Dedifferentiated amniotic fluid mesenchymal stem cell (primary cell): ENCODE measurements around the gene TMIE.

ENCODE experiments used
- DNase-seq: peaks from one replicate; pipeline ENCODE4 v3.0.0-alpha.2; 2016; ENCODE audit errors: extremely low spot score

Gene TMIE

GRCh38 chr3:46701181-46701939, at the start of gene TMIE:
TMIE (plus strand) TSS chr3:46701392; CDS start chr3:46701488, 96 bp downstream.
- no peak for DNase-seq

- DNase-seq = no peak
Measured at GRCh38 chr3:46655271-46655670, 45.9 kb upstream of the TMIE start.

- DNase-seq = no peak
Measured at GRCh38 chr3:46656778-46657556, 44.2 kb upstream of the TMIE start.

GRCh38 chr3:46659285-46659684, 41.9 kb upstream of the TMIE start:
- peak; percentile 34 for DNase-seq

GRCh38 chr3:46660003-46660402, 41.2 kb upstream of the TMIE start:
- no peak for DNase-seq

GRCh38 chr3:46660543-46661523, 40.4 kb upstream of the TMIE start:
- no peak for DNase-seq

- DNase-seq = no peak
Measured at GRCh38 chr3:46661776-46662766, 39.1 kb upstream of the TMIE start.

GRCh38 chr3:46662771-46663551, 38.2 kb upstream of the TMIE start:
- DNase-seq = no peak

- no peak for DNase-seq
Measured at GRCh38 chr3:46663591-46664135, 37.5 kb upstream of the TMIE start.

- no peak for DNase-seq
Measured at GRCh38 chr3:46664188-46664970, 36.8 kb upstream of the TMIE start.

- DNase-seq = no peak
Measured at GRCh38 chr3:46664971-46665762, 36.0 kb upstream of the TMIE start.

- no peak for DNase-seq
Measured at GRCh38 chr3:46665763-46666452, 35.3 kb upstream of the TMIE start.

GRCh38 chr3:46666453-46666845, 34.7 kb upstream of the TMIE start:
- no peak for DNase-seq

GRCh38 chr3:46667061-46667621, 34.1 kb upstream of the TMIE start:
- DNase-seq = no peak

- no peak for DNase-seq
Measured at GRCh38 chr3:46667657-46668056, 33.5 kb upstream of the TMIE start.

GRCh38 chr3:46668116-46668515, 33.1 kb upstream of the TMIE start:
- DNase-seq = no peak

- no peak for DNase-seq
Measured at GRCh38 chr3:46668591-46668990, 32.6 kb upstream of the TMIE start.
